Gastrocnemius medialis (tissue), 4 donors: ENCODE measurements around the gene CELSR2. TPM values are rescaled to one million over a fixed set of nuclear protein-coding genes. Genes with fewer than 3 reads are reported as not detected.

ENCODE experiments used
- ATAC-seq, 2 donors: fragments of 150-250 bp; one replicate each; pipeline ENCODE4 v1.9.1; 2016
- DNase-seq, 2 donors: peaks; one replicate each; pipeline ENCODE4 v3.0.0-alpha.2; 2019
- H3K27ac ChIP-seq, 4 donors: fragments of 200-600 bp; sonication (generic); 1 replicate in 1 of 4; 2 replicates in 3 of 4; pipeline ENCODE4 v1.5.1; 2016 to 2018; ENCODE audit warnings: mild to moderate bottlenecking in 2 of 4, moderate library complexity in 1 of 4
- H3K27me3 ChIP-seq, 3 donors: fragments of 200-600 bp; sonication (generic) in 2 of 3; 1 replicate in 1 of 3; 2 replicates in 2 of 3; pipeline versions ENCODE4 v1.5.1 to v1.6.0; 2016 to 2019; ENCODE audit warnings: mild to moderate bottlenecking in 1 of 3, moderate library complexity in 1 of 3
- H3K36me3 ChIP-seq, 2 donors: fragments of 200-600 bp; sonication (generic) in 1 of 2; one replicate each; pipeline ENCODE4 v1.5.1; 2017 to 2018
- H3K4me1 ChIP-seq, 2 donors: fragments of 200-600 bp; sonication (generic) in 1 of 2; one replicate each; pipeline ENCODE4 v1.5.1; 2016 to 2017; ENCODE audit warnings: mild to moderate bottlenecking in 2 of 2
- H3K4me3 ChIP-seq, 4 donors: fragments of 200-600 bp; sonication (generic) in 3 of 4; 1 replicate in 1 of 4; 2 replicates in 3 of 4; pipeline ENCODE4 v1.5.1; 2016 to 2019; ENCODE audit warnings: mild to moderate bottlenecking in 2 of 4
- H3K9me3 ChIP-seq, 3 donors: fragments of 200-600 bp; sonication (generic) in 2 of 3; 1 replicate in 1 of 3; 2 replicates in 2 of 3; pipeline ENCODE4 v1.5.1; 2016 to 2019
- POLR2A ChIP-seq, 2 donors: fragments of 450-650 bp; IDR thresholded peaks; one replicate each; pipeline ENCODE4 v1.6.1; 2017; ENCODE audit warnings: antibody characterized with exemption in 2 of 2, mild to moderate bottlenecking in 2 of 2, moderate library complexity in 2 of 2
- in situ Hi-C, 4 donors: fragments of 200-750 bp; cut with MboI; loops; one replicate each; pipeline versions ENCODE4 v1.15.0 to v1.8.0; 2017; ENCODE audit warnings: low sequenced_read_pairs in 4 of 4
- intact Hi-C: fragments of 100-400 bp; cut with DNase I; formaldehyde crosslinking; loops from one replicate; pipeline ENCODE4 v1.15.1; 2023; ENCODE audit warnings: low total_unique reads
- total RNA-seq, 4 donors: library from RNA; depleted of rRNA; stranded (reverse); fragments of >200 nt; gene quantifications; one replicate each; pipeline versions ENCODE4 v1.1.0 to v1.2.3, GENCODE V29; 2016
- TF ChIP-seq, protein P1 (sequence below), 5 experiments: fragments of 450-650 bp in 3 of 5; fragments of 200-600 bp in 2 of 5; sonication (generic) in 2 of 5; IDR thresholded peaks in 4 of 5; conservative IDR thresholded peaks in 1 of 5; 1 replicate in 4 of 5; 2 replicates in 1 of 5; pipeline ENCODE4 v1.5.1; 2016 to 2019; ENCODE audit warnings: antibody characterized with exemption in 5 of 5, mild to moderate bottlenecking in 3 of 5, moderate library complexity in 3 of 5

Gene CELSR2
- total RNA-seq, 4 donors from 2014 or later, result 5.8 to 12.5 (median 7.9) TPM

GRCh38 chr1:109235137-109235536, 14.2 kb upstream of the CELSR2 start:
- Histone ChIP-seq H3K9me3 (no peaks in the 10 kb centered on the region), H3K36me3 (peaks cover 0 to 87% of the 10 kb centered on the region in 2 donors), H3K27ac (no peak overlapping the region), H3K4me1 (peaks cover 0 to under 1% of the 10 kb centered on the region in 2 donors), H3K27me3 (no peaks in the 10 kb centered on the region), H3K4me3 (no peak overlapping the region)
- ATAC-seq, result no peak
- DNase-seq, result no peak
- in situ Hi-C loops, result no loop called here
- no peak for TF ChIP-seq POLR2A (IDR thresholded peaks at IDR 0.05)
- TF ChIP-seq, protein P1, sequence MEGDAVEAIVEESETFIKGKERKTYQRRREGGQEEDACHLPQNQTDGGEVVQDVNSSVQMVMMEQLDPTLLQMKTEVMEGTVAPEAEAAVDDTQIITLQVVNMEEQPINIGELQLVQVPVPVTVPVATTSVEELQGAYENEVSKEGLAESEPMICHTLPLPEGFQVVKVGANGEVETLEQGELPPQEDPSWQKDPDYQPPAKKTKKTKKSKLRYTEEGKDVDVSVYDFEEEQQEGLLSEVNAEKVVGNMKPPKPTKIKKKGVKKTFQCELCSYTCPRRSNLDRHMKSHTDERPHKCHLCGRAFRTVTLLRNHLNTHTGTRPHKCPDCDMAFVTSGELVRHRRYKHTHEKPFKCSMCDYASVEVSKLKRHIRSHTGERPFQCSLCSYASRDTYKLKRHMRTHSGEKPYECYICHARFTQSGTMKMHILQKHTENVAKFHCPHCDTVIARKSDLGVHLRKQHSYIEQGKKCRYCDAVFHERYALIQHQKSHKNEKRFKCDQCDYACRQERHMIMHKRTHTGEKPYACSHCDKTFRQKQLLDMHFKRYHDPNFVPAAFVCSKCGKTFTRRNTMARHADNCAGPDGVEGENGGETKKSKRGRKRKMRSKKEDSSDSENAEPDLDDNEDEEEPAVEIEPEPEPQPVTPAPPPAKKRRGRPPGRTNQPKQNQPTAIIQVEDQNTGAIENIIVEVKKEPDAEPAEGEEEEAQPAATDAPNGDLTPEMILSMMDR (IDR thresholded peaks at IDR 0.05 in 4 of 5, conservative IDR thresholded peaks at IDR 0.05 in 1 of 5), result no peak
- intact Hi-C loops, result no loop called here

DNA sequence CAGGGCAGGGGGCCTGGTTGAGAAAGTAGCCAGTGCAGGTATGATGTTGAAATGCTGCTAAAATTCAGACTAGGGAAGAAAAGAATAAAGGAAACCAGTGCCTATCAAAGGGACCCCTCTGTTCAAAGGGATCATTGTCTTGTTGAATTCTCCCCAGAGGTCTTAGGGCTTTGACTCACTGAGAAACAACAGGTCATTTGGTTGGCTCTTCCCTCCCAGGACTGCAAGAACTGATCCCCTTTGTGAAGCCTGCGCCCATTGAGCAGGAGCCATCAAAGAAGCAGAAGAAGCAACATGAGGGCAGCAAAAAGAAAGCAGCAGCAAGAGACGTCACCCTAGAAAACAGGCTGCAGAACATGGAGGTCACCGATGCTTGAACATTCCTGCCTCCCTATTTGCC, 11.8 kb upstream of the CELSR2 start:
- TF ChIP-seq POLR2A (IDR thresholded peaks at IDR 0.05), result no peak
- TF ChIP-seq, protein P1 (IDR thresholded peaks at IDR 0.05 in 4 of 5, conservative IDR thresholded peaks at IDR 0.05 in 1 of 5), result no peak
- Histone ChIP-seq H3K36me3 (peaks cover 0 to 64% of the 10 kb centered on the region in 2 donors), H3K27ac (no peak overlapping the region), H3K4me1 (peaks cover 19 to 23% of the 10 kb centered on the region in 2 donors), H3K9me3 (no peaks in the 10 kb centered on the region), H3K27me3 (no peaks in the 10 kb centered on the region), H3K4me3 (no peak overlapping the region)
- intact Hi-C loops (no loop called here), in situ Hi-C loops (no loop called here)
- DNase-seq (no peak), ATAC-seq (no peak)

DNA sequence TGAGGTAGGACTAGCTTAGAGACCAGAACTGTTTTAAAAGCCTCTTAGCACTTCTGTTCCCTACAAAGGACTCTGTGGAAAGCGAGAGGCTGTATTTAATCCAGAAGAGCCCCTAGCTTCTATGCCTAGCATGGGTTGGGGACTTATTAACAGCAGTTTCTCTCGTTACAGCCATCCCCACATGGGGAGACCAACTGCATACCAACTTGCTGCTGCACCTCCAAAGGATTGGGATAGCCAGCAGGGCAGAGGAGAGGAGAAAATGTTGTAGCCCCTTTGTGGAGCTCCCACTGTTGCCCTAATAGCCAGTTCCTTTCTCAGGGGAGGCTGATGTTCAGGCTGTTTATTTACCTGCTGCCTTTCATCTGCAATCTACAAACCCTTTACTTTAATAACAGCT, 11.0 kb upstream of the CELSR2 start:
- no peak for TF ChIP-seq POLR2A (IDR thresholded peaks at IDR 0.05)
- TF ChIP-seq, protein P1 (IDR thresholded peaks at IDR 0.05 in 4 of 5, conservative IDR thresholded peaks at IDR 0.05 in 1 of 5), result no peak
- intact Hi-C loops, result no loop called here
- DNase-seq (no peak), ATAC-seq (no peak)
- Histone ChIP-seq H3K9me3 (no peaks in the 10 kb centered on the region), H3K4me1 (peaks cover 20 to 25% of the 10 kb centered on the region in 2 donors), H3K27me3 (no peaks in the 10 kb centered on the region), H3K4me3 (no peak overlapping the region), H3K27ac (no peak overlapping the region), H3K36me3 (peaks cover 0 to 55% of the 10 kb centered on the region in 2 donors)
- in situ Hi-C loops, result no loop called here

DNA sequence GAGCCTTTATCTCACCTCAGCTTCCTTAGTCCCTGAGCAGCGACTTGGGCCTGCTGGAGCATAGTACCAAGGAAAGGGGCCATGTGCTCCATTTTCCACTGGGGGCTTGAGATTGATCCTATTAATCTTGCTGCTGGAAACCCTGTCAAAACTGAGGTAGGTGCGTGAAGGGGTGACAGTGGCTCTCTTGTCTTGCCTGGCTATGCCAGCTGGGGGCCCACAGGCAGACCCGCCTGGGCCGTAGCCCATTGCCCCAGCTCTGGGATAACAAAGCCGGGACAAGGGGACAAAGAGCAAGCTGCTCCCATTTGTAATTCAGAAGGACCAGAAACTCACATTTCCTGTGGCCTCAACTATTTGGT, 10.3 kb upstream of the CELSR2 start:
- no peak overlapping the region for H3K27ac ChIP-seq

More for the DNA sequence above, 10.3 kb upstream of the CELSR2 start:
- no peak overlapping the region for H3K4me3 ChIP-seq
- H3K4me1 ChIP-seq, result peaks cover 25% of the 10 kb centered on the region in 2 donors
- in situ Hi-C loops, result no loop called here
- intact Hi-C loops, result no loop called here
- ATAC-seq, result no peak
- DNase-seq, result no peak
- H3K36me3 ChIP-seq, result peaks cover 0 to 52% of the 10 kb centered on the region in 2 donors
- no peaks in the 10 kb centered on the region for H3K9me3 ChIP-seq
- TF ChIP-seq, protein P1 (IDR thresholded peaks at IDR 0.05 in 4 of 5, conservative IDR thresholded peaks at IDR 0.05 in 1 of 5), result no peak
- TF ChIP-seq POLR2A (IDR thresholded peaks at IDR 0.05), result no peak
- no peaks in the 10 kb centered on the region for H3K27me3 ChIP-seq
